ENCODE results near the gene NSUN4. TPM values are rescaled to one million over a fixed set of nuclear protein-coding genes. Genes with fewer than 3 reads are reported as not detected.
"Not testable (repeated sequence)": the region's sequence is repeated elsewhere in the genome, so short reads cannot be mapped to it uniquely, and the experiment has no call there.

The NSUN4 gene
- total RNA-seq: 34.7 TPM

GRCh38 chr1:46340404-46341221 is at the start of gene NSUN4:
Gene NSUN4 (plus strand): TSS chr1:46340807. CDS start chr1:46340827, 20 bp downstream.
- peak; percentile 79 to 95 (median 95) for DNase-seq (ENCODE audit: low read depth in 2 of 3, low spot score in 2 of 3)

- no peak for DNase-seq (ENCODE audit: low read depth in 2 of 3, low spot score in 2 of 3)
Measured at GRCh38 chr1:46295306-46295705, 45.3 kb upstream of the NSUN4 start.

- DNase-seq (ENCODE audit: low read depth in 2 of 3, low spot score in 2 of 3): no peak
Measured at GRCh38 chr1:46298387-46298786, 42.2 kb upstream of the NSUN4 start.

GRCh38 chr1:46300673-46301405 is 39.8 kb upstream of the NSUN4 start:
- DNase-seq (ENCODE audit: low read depth in 2 of 3, low spot score in 2 of 3): no peak

GRCh38 chr1:46301406-46301807 is 39.2 kb upstream of the NSUN4 start:
- DNase-seq (ENCODE audit: low read depth in 2 of 3, low spot score in 2 of 3): no peak

GRCh38 chr1:46301808-46302640 is 38.6 kb upstream of the NSUN4 start:
- peak; percentile 22 to 64 (median 59) for DNase-seq (ENCODE audit: low read depth in 2 of 3, low spot score in 2 of 3)

- DNase-seq (ENCODE audit: low read depth in 2 of 3, low spot score in 2 of 3): peak in 2 of 3 donors; percentile 29 to 36
Measured at GRCh38 chr1:46302641-46303037, 38.0 kb upstream of the NSUN4 start.

- peak; percentile 92 to 95 (median 95) for DNase-seq (ENCODE audit: low read depth in 2 of 3, low spot score in 2 of 3)
Measured at GRCh38 chr1:46303038-46303871, 37.4 kb upstream of the NSUN4 start, which contains the start of the genes LRRC41 and UQCRH. Gene LRRC41 (minus strand): TSS chr1:46303616. CDS start chr1:46303322, 294 bp downstream. Gene UQCRH (plus strand): TSS chr1:46303698. CDS start chr1:46303767, 69 bp downstream.

GRCh38 chr1:46303872-46304326 is 36.7 kb upstream of the NSUN4 start:
- DNase-seq (ENCODE audit: low read depth in 2 of 3, low spot score in 2 of 3): peak in 1 of 3 donors; percentile 16

- no peak for DNase-seq (ENCODE audit: low read depth in 2 of 3, low spot score in 2 of 3)
Measured at GRCh38 chr1:46306159-46306530, 34.5 kb upstream of the NSUN4 start.

- no peak for DNase-seq (ENCODE audit: low read depth in 2 of 3, low spot score in 2 of 3)
Measured at GRCh38 chr1:46309401-46310159, 31.0 kb upstream of the NSUN4 start.

GRCh38 chr1:46310321-46310720 is 30.3 kb upstream of the NSUN4 start:
- no peak for DNase-seq (ENCODE audit: low read depth in 2 of 3, low spot score in 2 of 3)

GRCh38 chr1:46315669-46316403 is 24.8 kb upstream of the NSUN4 start:
- DNase-seq (ENCODE audit: low read depth in 2 of 3, low spot score in 2 of 3): no peak

GRCh38 chr1:46317323-46317722 is 23.3 kb upstream of the NSUN4 start:
- no peak for DNase-seq (ENCODE audit: low read depth in 2 of 3, low spot score in 2 of 3)

GRCh38 chr1:46319301-46319700 is 21.3 kb upstream of the NSUN4 start:
- DNase-seq (ENCODE audit: low read depth in 2 of 3, low spot score in 2 of 3): not testable (repeated sequence)

GRCh38 chr1:46319960-46320914 is 20.4 kb upstream of the NSUN4 start:
- not testable (repeated sequence) for DNase-seq (ENCODE audit: low read depth in 2 of 3, low spot score in 2 of 3)

GRCh38 chr1:46322191-46322590 is 18.4 kb upstream of the NSUN4 start:
- DNase-seq (ENCODE audit: low read depth in 2 of 3, low spot score in 2 of 3): not testable (repeated sequence)

All from hematopoietic multipotent progenitor cell (in vitro differentiated cells).